GM12865 (cell line): ENCODE results near the gene EPB42.
A peak's percentile ranks its signal among the peaks of the same experiment; 100 is the strongest.

ENCODE experiments used
- DNase-seq: peaks from one replicate; pipeline ENCODE4 v3.0.0; 2010; ENCODE audit warnings: low read depth
- H3K4me3 ChIP-seq: 2 replicates; pipeline ENCODE4 v1.5.1; 2011; ENCODE audit warnings: mild to moderate bottlenecking, low read depth, low read length, control low read depth
- TF ChIP-seq, protein P1 (sequence below): IDR thresholded peaks from 2 replicates; pipeline ENCODE4 v1.5.1; 2011; ENCODE audit warnings: low read length, control low read depth, low read depth, inconsistent platforms; ENCODE audit not compliant: insufficient read depth; ENCODE audit errors: missing control alignments

Gene EPB42

GRCh38 chr15:43251185-43251870 is 30.5 kb upstream of the EPB42 start:
- H3K4me3 ChIP-seq: no peak overlapping the region
- no peak for DNase-seq
- TF ChIP-seq, protein P1, sequence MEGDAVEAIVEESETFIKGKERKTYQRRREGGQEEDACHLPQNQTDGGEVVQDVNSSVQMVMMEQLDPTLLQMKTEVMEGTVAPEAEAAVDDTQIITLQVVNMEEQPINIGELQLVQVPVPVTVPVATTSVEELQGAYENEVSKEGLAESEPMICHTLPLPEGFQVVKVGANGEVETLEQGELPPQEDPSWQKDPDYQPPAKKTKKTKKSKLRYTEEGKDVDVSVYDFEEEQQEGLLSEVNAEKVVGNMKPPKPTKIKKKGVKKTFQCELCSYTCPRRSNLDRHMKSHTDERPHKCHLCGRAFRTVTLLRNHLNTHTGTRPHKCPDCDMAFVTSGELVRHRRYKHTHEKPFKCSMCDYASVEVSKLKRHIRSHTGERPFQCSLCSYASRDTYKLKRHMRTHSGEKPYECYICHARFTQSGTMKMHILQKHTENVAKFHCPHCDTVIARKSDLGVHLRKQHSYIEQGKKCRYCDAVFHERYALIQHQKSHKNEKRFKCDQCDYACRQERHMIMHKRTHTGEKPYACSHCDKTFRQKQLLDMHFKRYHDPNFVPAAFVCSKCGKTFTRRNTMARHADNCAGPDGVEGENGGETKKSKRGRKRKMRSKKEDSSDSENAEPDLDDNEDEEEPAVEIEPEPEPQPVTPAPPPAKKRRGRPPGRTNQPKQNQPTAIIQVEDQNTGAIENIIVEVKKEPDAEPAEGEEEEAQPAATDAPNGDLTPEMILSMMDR: no peak

DNA sequence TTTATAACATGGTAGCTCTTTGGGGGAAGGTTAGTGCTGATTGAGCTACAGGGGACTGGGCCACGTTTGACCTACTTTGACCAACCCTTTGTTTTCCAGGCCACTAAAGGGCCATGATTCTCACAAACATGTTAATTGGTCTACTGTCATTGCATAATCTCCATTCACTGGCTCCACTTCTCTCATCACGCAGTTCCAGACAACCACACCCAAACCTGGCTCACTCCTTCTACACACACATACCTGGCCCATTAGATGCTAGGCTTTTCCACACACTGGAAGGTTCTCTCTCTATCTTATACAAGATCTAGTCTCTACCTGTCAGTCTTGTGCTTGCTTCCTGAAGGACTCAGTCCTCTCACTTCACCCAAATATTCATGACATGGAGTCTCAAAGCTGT is 30.0 kb upstream of the EPB42 start:
- no peak for DNase-seq
- no peak overlapping the region for H3K4me3 ChIP-seq
- TF ChIP-seq, protein P1: no peak

DNA sequence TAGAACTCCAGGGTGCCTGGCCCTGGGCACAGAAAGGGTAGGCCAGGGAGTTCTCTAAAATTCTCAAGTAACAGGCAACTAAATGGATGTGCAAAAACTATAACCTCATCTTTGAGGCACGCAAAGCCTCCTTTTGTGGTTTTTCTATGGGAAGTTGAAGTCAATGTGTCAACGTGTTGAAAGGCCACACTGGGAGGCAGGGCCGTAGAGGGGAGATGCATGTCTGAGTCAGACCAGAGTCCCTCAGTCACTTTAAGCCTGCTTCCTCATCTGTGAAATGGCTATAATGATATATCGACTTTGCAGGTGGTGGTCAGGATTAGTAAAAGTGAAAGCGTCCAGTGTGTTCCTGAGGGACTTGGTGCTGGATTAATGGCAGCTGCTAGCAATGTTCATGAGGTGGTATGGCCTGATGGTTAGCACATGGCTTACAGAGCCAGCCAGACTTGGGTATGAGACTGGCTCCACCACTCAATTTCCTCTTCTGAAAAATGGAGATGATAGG is 28.9 kb upstream of the EPB42 start:
- no peak overlapping the region for H3K4me3 ChIP-seq
- peak; percentile 94 for DNase-seq
- TF ChIP-seq, protein P1: no peak

DNA sequence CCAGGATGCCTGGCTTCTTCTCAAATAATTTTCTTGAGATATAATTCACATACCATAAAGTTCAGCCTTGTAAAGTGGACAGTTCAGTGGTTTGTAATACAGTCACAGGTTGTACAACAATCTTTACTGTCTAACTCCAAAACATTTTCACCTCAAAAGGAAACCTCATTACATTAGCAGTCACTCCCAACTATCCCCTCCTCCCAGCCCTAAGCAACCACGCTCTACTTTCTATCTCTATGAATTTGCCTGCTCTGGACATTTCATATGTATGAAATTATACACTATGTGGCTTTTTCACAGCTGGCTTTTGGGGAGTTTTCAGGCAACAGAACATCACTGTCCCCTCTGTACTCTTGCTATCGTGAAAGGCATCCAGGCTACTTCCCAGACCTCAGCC is 28.4 kb upstream of the EPB42 start:
- DNase-seq: no peak
- TF ChIP-seq, protein P1: no peak
- H3K4me3 ChIP-seq: no peak overlapping the region

DNA sequence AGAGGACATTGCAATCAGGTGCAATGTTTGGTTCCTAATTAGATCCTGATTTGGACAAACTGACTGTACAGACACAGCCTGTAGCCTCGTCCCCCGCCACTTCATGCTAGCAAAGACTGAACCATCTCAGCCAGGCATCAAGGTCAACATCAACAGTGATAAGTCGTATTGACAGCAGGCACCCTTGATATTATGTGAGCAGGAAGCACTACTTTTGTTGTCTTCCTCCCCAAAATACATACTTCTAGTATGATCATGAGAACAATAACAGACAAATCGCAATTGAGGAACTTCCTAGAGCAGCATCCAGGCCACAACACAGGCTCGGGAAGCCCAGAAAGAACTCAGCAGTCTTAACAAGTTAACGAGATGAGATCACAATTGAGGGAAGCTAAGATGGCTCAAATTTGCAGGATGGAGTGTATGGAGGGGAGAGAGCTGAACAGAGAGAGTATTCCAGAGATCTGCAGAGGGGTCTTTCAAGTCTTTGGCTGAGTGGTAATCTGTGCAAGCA is 25.5 kb upstream of the EPB42 start:
- no peak for DNase-seq
- TF ChIP-seq, protein P1: no peak
- H3K4me3 ChIP-seq: no peak overlapping the region

DNA sequence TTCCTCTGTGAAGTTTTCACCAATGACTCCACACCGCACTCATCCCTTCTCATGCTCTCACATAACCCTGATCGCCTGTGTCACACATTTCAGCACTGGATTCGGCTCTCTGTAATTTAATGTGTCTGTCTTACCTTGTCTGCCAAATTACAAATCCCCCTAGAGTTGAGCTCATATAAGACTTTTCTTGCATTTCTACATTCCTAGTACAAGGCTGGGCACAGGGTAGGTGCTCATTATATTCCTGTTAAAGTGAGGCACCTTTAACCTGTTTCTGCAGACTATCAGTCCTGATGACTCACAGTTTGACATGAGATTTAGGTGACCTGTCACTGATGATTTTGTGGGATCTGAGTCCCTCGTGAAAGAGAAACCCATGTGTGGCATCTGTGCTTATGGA is 23.3 kb upstream of the EPB42 start:
- H3K4me3 ChIP-seq: no peak overlapping the region
- TF ChIP-seq, protein P1: no peak
- DNase-seq: no peak
